ENCODE measurements around the gene CCNQ. TPM values are rescaled to one million over a fixed set of nuclear protein-coding genes. Genes with fewer than 3 reads are reported as not detected.

CCNQ gene
- total and polyA plus RNA-seq, 10 of the 15 experiments (the other 5 are each of a cell fraction or from before 2014, with no cell fraction given), result 0.45 to 36.2 (median 18.2) TPM

- Histone ChIP-seq H3K4me2 (ENCODE audit: control insufficient read depth, insufficient read depth) (no peak overlapping the region), H3K27me3 (replicated peaks in 1 of 2; ENCODE audit: control insufficient read depth in 2 of 2, insufficient read depth in 2 of 2, low read length in 1 of 2) (no peaks in the 10 kb centered on the region; a peak in 2 of 4 replicates), H3K27ac (ENCODE audit: control insufficient read depth, insufficient read depth) (no peak overlapping the region), H3K4me3 (no peak overlapping the region), H3K4me1 (ENCODE audit: control insufficient read depth, insufficient read depth, low read length) (no peaks in the 10 kb centered on the region), H3K79me2 (ENCODE audit: control insufficient read depth, insufficient read depth, low read length) (no peaks in the 10 kb centered on the region), H3K9ac (ENCODE audit: control insufficient read depth, insufficient read depth, low read length) (no peak overlapping the region), H4K20me1 (ENCODE audit: control insufficient read depth, insufficient read depth) (no peaks in the 10 kb centered on the region), H3K9me3 (replicated peaks; ENCODE audit: control insufficient read depth, insufficient read depth, low read length) (no peaks in the 10 kb centered on the region), H3K36me3 (ENCODE audit: control insufficient read depth in 2 of 2, insufficient read depth in 2 of 2, low read length in 1 of 2) (no peaks in the 10 kb centered on the region), H2AFZ (ENCODE audit: control insufficient read depth, low read depth, low read length) (no peak overlapping the region)
- no TSS peak for BruUV-seq (replicated peaks)
- intact Hi-C loops (cut with micrococcal nuclease; ENCODE audit: unreplicated experiment) (loop anchor here (5.0 kb wide), 1 partner anchor 392 kb away; no protein-coding TSS in a partner anchor), in situ Hi-C loops (cut with MboI) (no loop called here)
- FAIRE-seq (no peak), DNase-seq (ENCODE audit: low read depth, low spot score) (no peak), ATAC-seq (no peak)
- POLR2A ChIA-PET, result no interaction called here
- 36% methylated on average over 9 of the region's 9 CpGs for WGBS (ENCODE audit: insufficient coverage, insufficient replicate concordance, low lambda C conversion rate, missing lambda C conversion rate)
- SMC1A ChIA-PET (ENCODE audit: uncharacterized antibody, unreplicated experiment), result no interaction called here
- TF ChIP-seq MAX (IDR thresholded peaks at IDR 0.05; ENCODE audit: low read depth, low read length) (no peak), NKRF (conservative IDR thresholded peaks at IDR 0.05) (no peak), IRF3 (IDR thresholded peaks at IDR 0.05) (no peak), TARDBP (IDR thresholded peaks at IDR 0.05; ENCODE audit: borderline replicate concordance) (no peak), ZNF274 (IDR thresholded peaks at IDR 0.05; ENCODE audit: insufficient read depth, insufficient read length) (no peak), CEBPB (IDR thresholded peaks at IDR 0.05; ENCODE audit: borderline replicate concordance in 1 of 2, low read depth in 2 of 2, low read length in 2 of 2) (no peak), SRF (IDR thresholded peaks at IDR 0.05; ENCODE audit: low read depth in 2 of 2, low read length in 2 of 2) (no peak), CHD2 (IDR thresholded peaks at IDR 0.05; ENCODE audit: borderline replicate concordance, low read depth, low read length) (no peak), MYB (IDR thresholded peaks at IDR 0.05; ENCODE audit: borderline replicate concordance, low read depth, low read length) (no peak), BRCA1 (IDR thresholded peaks at IDR 0.05; ENCODE audit: low read depth, low read length) (no peak), MEF2B (IDR thresholded peaks at IDR 0.05; ENCODE audit: partially characterized antibody, poor library complexity, severe bottlenecking) (no peak), RFX5 (IDR thresholded peaks at IDR 0.05; ENCODE audit: low read depth, low read length) (no peak), MTA2 (IDR thresholded peaks at IDR 0.05; ENCODE audit: low read depth) (no peak), ZNF384 (IDR thresholded peaks at IDR 0.05; ENCODE audit: borderline replicate concordance, low read depth, low read length) (no peak), BACH1 (IDR thresholded peaks at IDR 0.05; ENCODE audit: borderline replicate concordance) (no peak), LARP7 (IDR thresholded peaks at IDR 0.05) (no peak), RELA (IDR thresholded peaks at IDR 0.05; ENCODE audit: borderline replicate concordance, partially characterized antibody) (no peak), SREBF1 (IDR thresholded peaks at IDR 0.05; ENCODE audit: low read length) (no peak), BCL11A (IDR thresholded peaks at IDR 0.05; ENCODE audit: low read depth, low read length) (no peak)
- RAD21 ChIA-PET (ENCODE audit: unreplicated experiment), result no interaction called here
- CTCF ChIA-PET, result interaction anchor here (1.1 kb wide), 1 partner anchor 102 kb away, joined by 3 read pairs; no protein-coding TSS in a partner anchor
Measured at GRCh38 chrX:153560000-153560399, 38.9 kb downstream of the CCNQ start.

Data from GM12878 (cell line).